Lower leg skin (tissue), 4 donors: ENCODE data around the gene JPT2. TPM values are rescaled to one million over a fixed set of nuclear protein-coding genes. Genes with fewer than 3 reads are reported as not detected.

Experiments used
- DNase-seq, 2 donors: peaks; one replicate each; pipeline ENCODE4 v3.0.0-alpha.2; 2019; ENCODE audit warnings: low spot score in 2 of 2
- H3K4me3 ChIP-seq: fragments of 200-600 bp; sonication (generic); 2 replicates; pipeline ENCODE4 v1.5.1; 2017; ENCODE audit warnings: mild to moderate bottlenecking, low read depth; ENCODE audit not compliant: poor library complexity, severe bottlenecking
- CTCF ChIP-seq, 3 donors: fragments of 450-650 bp; IDR thresholded peaks; one replicate each; pipeline ENCODE4 v1.5.1; 2016; ENCODE audit warnings: antibody characterized with exemption in 3 of 3, mild to moderate bottlenecking in 3 of 3, moderate library complexity in 2 of 3
- POLR2A ChIP-seq, 2 donors: fragments of 450-650 bp; IDR thresholded peaks; one replicate each; pipeline ENCODE4 v1.6.1; 2016 to 2017; ENCODE audit warnings: antibody characterized with exemption in 2 of 2, mild to moderate bottlenecking in 1 of 2, moderate library complexity in 1 of 2
- WGBS, 2 donors: methylation state at CpG; one replicate each; pipeline ENCODE4 v1.1.5; 2018; 5-methylcytosine and 5-hydroxymethylcytosine counted together
- intact Hi-C: fragments of 100-400 bp; cut with DNase I; formaldehyde crosslinking; loops from one replicate; pipeline ENCODE4 v1.15.0; 2023; ENCODE audit warnings: low total_unique reads
- total RNA-seq, 4 donors: library from RNA; depleted of rRNA; stranded (reverse); fragments of >200 nt; gene quantifications; one replicate each; pipeline ENCODE4 v1.1.0, GENCODE V29; 2016

The JPT2 gene
- total RNA-seq, 4 donors from 2014 or later = 23.3 to 40.1 (median 38.1) TPM

GRCh38 chr16:1723450-1724147 is 45.5 kb downstream of the JPT2 start:
- intact Hi-C loops = no loop called here
- no peak for DNase-seq
- no peak overlapping the region for H3K4me3 ChIP-seq
- 41 to 52% methylated on average over 6 of the region's 6 CpGs for WGBS, 2 donors
- TF ChIP-seq CTCF (IDR thresholded peaks at IDR 0.05) (no peak), POLR2A (IDR thresholded peaks at IDR 0.05) (no peak)

GRCh38 chr16:1724491-1724890 is 46.4 kb downstream of the JPT2 start:
- intact Hi-C loops = no loop called here
- H3K4me3 ChIP-seq = no peak overlapping the region
- 82 to 83% methylated on average over 12 of the region's 12 CpGs for WGBS, 2 donors
- TF ChIP-seq POLR2A (IDR thresholded peaks at IDR 0.05) (no peak), CTCF (IDR thresholded peaks at IDR 0.05) (no peak)
- DNase-seq = no peak

GRCh38 chr16:1726661-1727502 is 48.8 kb downstream of the JPT2 start:
- intact Hi-C loops = no loop called here
- no peak for TF ChIP-seq POLR2A (IDR thresholded peaks at IDR 0.05)
- no peak for TF ChIP-seq CTCF (IDR thresholded peaks at IDR 0.05)
- 91 to 93% methylated on average over 28 to 30 of the region's 32 CpGs for WGBS, 2 donors
- DNase-seq = no peak
- no peak overlapping the region for H3K4me3 ChIP-seq

GRCh38 chr16:1727651-1728624 is 49.9 kb downstream of the JPT2 start:
- WGBS, 2 donors = 90 to 92% methylated on average over 29 to 32 of the region's 37 CpGs
- TF ChIP-seq CTCF (IDR thresholded peaks at IDR 0.05) (no peak), POLR2A (IDR thresholded peaks at IDR 0.05) (no peak)
- intact Hi-C loops = no loop called here
- no peak for DNase-seq
- no peak overlapping the region for H3K4me3 ChIP-seq

- intact Hi-C loops = no loop called here
- no peak for DNase-seq
- H3K4me3 ChIP-seq = no peak overlapping the region
- 95 to 96% methylated on average over 18 of the region's 18 CpGs for WGBS, 2 donors
- TF ChIP-seq CTCF (IDR thresholded peaks at IDR 0.05) (no peak), POLR2A (IDR thresholded peaks at IDR 0.05) (no peak)
Observed at GRCh38 chr16:1729026-1729425, 50.9 kb downstream of the JPT2 start.
